Body of pancreas (tissue), 4 donors: ENCODE measurements around the gene CXCR6.

ENCODE experiments used
- CTCF ChIP-seq, 7 experiments: fragments of 450-650 bp in 4 of 7; fragments of 200-600 bp in 3 of 7; sonication (generic) in 3 of 7; IDR thresholded peaks; one replicate each; pipeline ENCODE4 v1.5.1; 2016 to 2019; ENCODE audit warnings: antibody characterized with exemption in 7 of 7
- POLR2A ChIP-seq, 3 donors: fragments of 450-650 bp; IDR thresholded peaks; one replicate each; pipeline ENCODE4 v1.6.1; 2016; ENCODE audit warnings: antibody characterized with exemption in 3 of 3, mild to moderate bottlenecking in 2 of 3

GRCh38 chr3:45906681-45907407 is 36.4 kb upstream of the CXCR6 start:
- TF ChIP-seq CTCF (IDR thresholded peaks at IDR 0.05) (no peak), POLR2A (IDR thresholded peaks at IDR 0.05) (no peak)
